ENCODE data around the gene HOOK2. TPM values are rescaled to one million over a fixed set of nuclear protein-coding genes. Genes with fewer than 3 reads are reported as not detected.

The HOOK2 gene
- total and polyA plus RNA-seq, 9 of the 15 experiments (the other 6 are each of a cell fraction or from before 2014, with no cell fraction given): 1.3 to 17.2 (median 9.9) TPM

DNA sequence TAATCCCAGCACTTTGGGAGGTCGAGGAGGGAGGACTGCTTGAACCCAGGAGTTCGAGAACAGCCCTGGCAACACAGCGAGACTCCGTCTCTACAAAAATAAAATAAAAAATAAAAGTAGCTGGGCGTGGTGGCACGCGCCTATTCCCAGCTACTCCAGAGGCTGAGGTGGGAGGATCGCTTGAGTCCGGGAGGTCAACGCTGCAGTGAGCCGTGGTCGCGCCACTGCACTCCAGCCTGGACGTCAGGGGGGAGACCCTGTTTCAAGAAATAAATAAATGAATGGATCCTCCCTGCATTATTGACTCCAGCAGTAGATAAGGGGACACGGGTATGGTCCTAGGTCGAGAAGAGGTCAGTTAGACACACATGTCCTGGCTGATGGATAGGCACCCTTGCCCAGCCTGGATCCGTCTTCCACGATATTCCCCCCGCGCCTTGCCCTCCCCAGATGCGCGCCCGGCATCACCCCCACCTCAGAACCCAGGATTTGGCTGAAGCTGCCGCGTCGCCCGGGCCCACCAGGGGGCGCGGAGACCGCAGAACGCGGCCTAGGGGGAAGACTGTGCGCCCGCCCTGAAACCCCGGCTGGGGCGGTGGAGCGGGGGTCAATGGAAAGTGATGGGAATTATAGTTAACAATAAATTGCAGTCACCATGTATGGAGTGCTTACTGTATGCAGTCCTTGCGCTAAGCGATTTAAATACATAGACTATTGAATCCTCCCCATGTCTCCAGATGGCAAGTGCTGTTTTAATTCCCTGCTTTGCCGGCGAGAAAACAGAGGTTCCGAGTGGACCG, 2.1 kb upstream of the HOOK2 start (continued):
- peak; percentile 49; the same call in 1 of the 2 replicates for TF ChIP-seq PHF21A (IDR thresholded peaks at IDR 0.05; ENCODE audit: borderline replicate concordance, low read depth)
- TF ChIP-seq RBM15 (IDR thresholded peaks at IDR 0.05; ENCODE audit: insufficient read depth, low read length): no peak
- TF ChIP-seq SRSF7 (optimal IDR thresholded peaks at IDR 0.05; ENCODE audit: low read depth, low read length): no peak
- TF ChIP-seq RBM34 (IDR thresholded peaks at IDR 0.05; ENCODE audit: borderline replicate concordance, insufficient read depth, low read length): no peak
- TF ChIP-seq, protein P1, sequence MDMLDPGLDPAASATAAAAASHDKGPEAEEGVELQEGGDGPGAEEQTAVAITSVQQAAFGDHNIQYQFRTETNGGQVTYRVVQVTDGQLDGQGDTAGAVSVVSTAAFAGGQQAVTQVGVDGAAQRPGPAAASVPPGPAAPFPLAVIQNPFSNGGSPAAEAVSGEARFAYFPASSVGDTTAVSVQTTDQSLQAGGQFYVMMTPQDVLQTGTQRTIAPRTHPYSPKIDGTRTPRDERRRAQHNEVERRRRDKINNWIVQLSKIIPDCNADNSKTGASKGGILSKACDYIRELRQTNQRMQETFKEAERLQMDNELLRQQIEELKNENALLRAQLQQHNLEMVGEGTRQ (CRISPR knock-in tag; IDR thresholded peaks at IDR 0.05): no peak
- no peak for TF ChIP-seq HMG20B (CRISPR knock-in tag; IDR thresholded peaks at IDR 0.05)
- no peak for TF ChIP-seq NFE2L1 (tag; IDR thresholded peaks at IDR 0.05; ENCODE audit: borderline replicate concordance, low read depth)
- TF ChIP-seq SUPT5H (IDR thresholded peaks at IDR 0.05): no peak
- TF ChIP-seq GTF2E2 (tag; IDR thresholded peaks at IDR 0.05): no peak
- no peak for TF ChIP-seq COPS2 (conservative IDR thresholded peaks at IDR 0.05)
- TF ChIP-seq MXI1 (IDR thresholded peaks at IDR 0.05; ENCODE audit: low read depth, low read length): no peak
- TF ChIP-seq PRPF4 (IDR thresholded peaks at IDR 0.05; ENCODE audit: insufficient read depth, low read depth, low read length, poor library complexity, severe bottlenecking): no peak
- TF ChIP-seq GTF2F1 (IDR thresholded peaks at IDR 0.05; ENCODE audit: low read depth, low read length): no peak
- TF ChIP-seq MCM3 (IDR thresholded peaks at IDR 0.05): no peak
- no peak for TF ChIP-seq ZNF121 (CRISPR knock-in tag; conservative IDR thresholded peaks at IDR 0.05)
- no peak for TF ChIP-seq PTRF (tag; IDR thresholded peaks at IDR 0.05)
- TF ChIP-seq JUNB (CRISPR knock-in tag; conservative IDR thresholded peaks at IDR 0.05): no peak
- TF ChIP-seq FUS (optimal IDR thresholded peaks at IDR 0.05; ENCODE audit: low read depth, low read length): no peak
- no peak for TF ChIP-seq NCOA6 (IDR thresholded peaks at IDR 0.05)
- no peak for TF ChIP-seq EGR1 (conservative IDR thresholded peaks at IDR 0.05)
- TF ChIP-seq NEUROD1 (IDR thresholded peaks at IDR 0.05; ENCODE audit: borderline replicate concordance, low read depth, low read length, partially characterized antibody): no peak
- TF ChIP-seq ZSCAN29 (IDR thresholded peaks at IDR 0.05): no peak
- no peak for TF ChIP-seq TGIF2 (CRISPR knock-in tag; IDR thresholded peaks at IDR 0.05)
- TF ChIP-seq ADNP (tag; IDR thresholded peaks at IDR 0.05): no peak
- peak; percentile 43; the same call in 1 of the 2 replicates for TF ChIP-seq MYC (IDR thresholded peaks at IDR 0.05; ENCODE audit: low read depth, low read length)
- no peak for TF ChIP-seq MYC (CRISPR knock-in tag; IDR thresholded peaks at IDR 0.05; ENCODE audit: borderline replicate concordance, low read depth)
- TF ChIP-seq ESRRB (CRISPR knock-in tag; IDR thresholded peaks at IDR 0.05; ENCODE audit: borderline replicate concordance): no peak
- TF ChIP-seq, protein P2, sequence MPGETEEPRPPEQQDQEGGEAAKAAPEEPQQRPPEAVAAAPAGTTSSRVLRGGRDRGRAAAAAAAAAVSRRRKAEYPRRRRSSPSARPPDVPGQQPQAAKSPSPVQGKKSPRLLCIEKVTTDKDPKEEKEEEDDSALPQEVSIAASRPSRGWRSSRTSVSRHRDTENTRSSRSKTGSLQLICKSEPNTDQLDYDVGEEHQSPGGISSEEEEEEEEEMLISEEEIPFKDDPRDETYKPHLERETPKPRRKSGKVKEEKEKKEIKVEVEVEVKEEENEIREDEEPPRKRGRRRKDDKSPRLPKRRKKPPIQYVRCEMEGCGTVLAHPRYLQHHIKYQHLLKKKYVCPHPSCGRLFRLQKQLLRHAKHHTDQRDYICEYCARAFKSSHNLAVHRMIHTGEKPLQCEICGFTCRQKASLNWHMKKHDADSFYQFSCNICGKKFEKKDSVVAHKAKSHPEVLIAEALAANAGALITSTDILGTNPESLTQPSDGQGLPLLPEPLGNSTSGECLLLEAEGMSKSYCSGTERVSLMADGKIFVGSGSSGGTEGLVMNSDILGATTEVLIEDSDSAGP (CRISPR knock-in tag; IDR thresholded peaks at IDR 0.05): no peak
- peak; percentile 81 to 98 for TF ChIP-seq MAZ (CRISPR knock-in tag; conservative IDR thresholded peaks at IDR 0.05 in 1 of 2, IDR thresholded peaks at IDR 0.05 in 1 of 2)
- no peak for TF ChIP-seq ZKSCAN1 (IDR thresholded peaks at IDR 0.05; ENCODE audit: low read depth, low read length)
